ENCODE measurements around the gene NPRL2.

DNA sequence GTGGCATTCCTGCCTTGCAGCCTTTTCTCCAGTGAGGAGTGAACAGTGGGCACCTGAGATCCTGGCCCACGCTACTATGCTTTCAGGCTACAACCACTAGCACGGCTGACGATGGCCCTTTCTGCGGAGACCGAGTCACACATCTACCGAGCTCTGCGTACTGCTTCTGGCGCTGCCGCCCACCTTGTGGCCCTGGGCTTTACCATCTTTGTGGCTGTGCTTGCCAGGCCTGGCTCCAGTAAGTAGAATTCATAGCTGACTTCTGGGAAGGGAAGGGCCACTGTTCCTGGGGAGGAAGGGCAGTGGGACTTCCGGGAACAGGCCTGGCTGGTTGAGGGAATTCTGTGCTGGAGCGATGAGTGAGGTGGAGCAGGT lies 735 bp upstream of the NPRL2 start:
- TF ChIP-seq ZNF646 (CRISPR knock-in tag; IDR thresholded peaks at IDR 0.05) (no peak), KLF6 (CRISPR knock-in tag; IDR thresholded peaks at IDR 0.05) (no peak), REST (IDR thresholded peaks at IDR 0.05; ENCODE audit: borderline replicate concordance in 1 of 2, low read depth in 1 of 2, low read length in 2 of 2) (no peak), SIN3A (IDR thresholded peaks at IDR 0.05; ENCODE audit: borderline replicate concordance, low read depth, low read length) (no peak), TEAD3 (CRISPR knock-in tag; optimal IDR thresholded peaks at IDR 0.05; ENCODE audit: borderline replicate concordance) (no peak)
- TF ChIP-seq, protein P1, sequence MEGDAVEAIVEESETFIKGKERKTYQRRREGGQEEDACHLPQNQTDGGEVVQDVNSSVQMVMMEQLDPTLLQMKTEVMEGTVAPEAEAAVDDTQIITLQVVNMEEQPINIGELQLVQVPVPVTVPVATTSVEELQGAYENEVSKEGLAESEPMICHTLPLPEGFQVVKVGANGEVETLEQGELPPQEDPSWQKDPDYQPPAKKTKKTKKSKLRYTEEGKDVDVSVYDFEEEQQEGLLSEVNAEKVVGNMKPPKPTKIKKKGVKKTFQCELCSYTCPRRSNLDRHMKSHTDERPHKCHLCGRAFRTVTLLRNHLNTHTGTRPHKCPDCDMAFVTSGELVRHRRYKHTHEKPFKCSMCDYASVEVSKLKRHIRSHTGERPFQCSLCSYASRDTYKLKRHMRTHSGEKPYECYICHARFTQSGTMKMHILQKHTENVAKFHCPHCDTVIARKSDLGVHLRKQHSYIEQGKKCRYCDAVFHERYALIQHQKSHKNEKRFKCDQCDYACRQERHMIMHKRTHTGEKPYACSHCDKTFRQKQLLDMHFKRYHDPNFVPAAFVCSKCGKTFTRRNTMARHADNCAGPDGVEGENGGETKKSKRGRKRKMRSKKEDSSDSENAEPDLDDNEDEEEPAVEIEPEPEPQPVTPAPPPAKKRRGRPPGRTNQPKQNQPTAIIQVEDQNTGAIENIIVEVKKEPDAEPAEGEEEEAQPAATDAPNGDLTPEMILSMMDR (CRISPR knock-in tag; IDR thresholded peaks at IDR 0.05) = no peak

Measured in HepG2 (cell line).